Hepatocyte (in vitro differentiated cells): ENCODE results near the gene ASB10.

Source experiments
- CTCF ChIP-seq: fragments of 200-600 bp; sonication (generic); IDR thresholded peaks from 2 replicates; pipeline ENCODE4 v1.5.1; 2016; ENCODE audit warnings: antibody characterized with exemption, mild to moderate bottlenecking; ENCODE audit not compliant: poor library complexity
- EZH2phosphoT487 ChIP-seq: fragments of 200-600 bp; sonication (generic); IDR thresholded peaks from one replicate; pipeline ENCODE4 v1.6.1; 2018; ENCODE audit warnings: antibody characterized with exemption, mild to moderate bottlenecking, low read depth, moderate library complexity; ENCODE audit not compliant: unreplicated experiment, severe bottlenecking

DNA sequence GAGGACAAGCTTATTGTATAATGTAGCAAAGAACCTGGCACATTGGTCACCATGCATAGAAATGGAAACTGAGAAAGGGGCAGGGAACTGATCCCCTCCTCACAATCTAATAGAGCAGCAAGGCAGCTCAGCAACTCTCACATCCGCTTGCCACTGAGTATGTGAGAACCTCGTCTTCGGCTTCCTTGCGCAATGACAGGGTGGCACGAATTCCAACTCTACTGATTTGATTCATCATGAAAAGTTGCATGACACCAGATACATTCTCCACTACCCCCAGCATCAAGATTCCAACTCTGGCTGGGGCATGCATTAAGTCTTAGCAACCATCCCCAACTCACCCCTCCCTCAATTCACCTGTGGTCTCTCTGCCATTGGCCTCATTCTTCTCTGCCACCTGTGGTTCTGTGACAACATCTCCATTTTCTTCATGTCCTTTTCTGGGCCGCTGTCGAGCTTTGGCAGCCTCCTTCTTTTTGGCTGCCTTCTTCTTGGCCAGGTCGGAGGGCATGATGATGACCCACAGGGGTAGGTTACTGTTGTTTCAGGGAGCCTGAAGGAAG lies 39.0 kb upstream of the ASB10 start:
- TF ChIP-seq EZH2phosphoT487 (no peak), CTCF (no peak)
